HEK293 (cell line): ENCODE data around the gene ITGA2B.
A peak's percentile ranks its signal among the peaks of the same experiment; 100 is the strongest.

ENCODE experiments used
- CTCF ChIA-PET: fragments of 350-600 bp; formaldehyde crosslinking; extraction: SDS; loops from one replicate; lab custom pipeline; 2021; ENCODE audit warnings: antibody characterized with exemption; lab: Yijun Ruan, JAX
- POLR2A ChIA-PET: fragments of 300-600 bp; formaldehyde crosslinking; extraction: SDS; loops from one replicate; lab custom pipeline; 2020; ENCODE audit warnings: antibody characterized with exemption, inconsistent platforms; lab: Yijun Ruan, JAX
- H3K27ac ChIP-seq: fragments of 200-500 bp; sonication (Bioruptor generic); 2 replicates; pipeline ENCODE4 v1.5.1; 2014; ENCODE audit warnings: low read depth, low read length, control low read depth, inconsistent platforms; ENCODE audit errors: extremely low read depth
- H3K36me3 ChIP-seq, 2 experiments: fragments of 200-500 bp in 1 of 2; sonication (Bioruptor generic) in 1 of 2; 1 replicate in 1 of 2; 2 replicates in 1 of 2; pipeline ENCODE4 v1.5.1; 2014 to 2017; ENCODE audit warnings: inconsistent platforms in 2 of 2, low read length in 2 of 2; ENCODE audit not compliant: control insufficient read depth in 2 of 2, insufficient read depth in 1 of 2
- H3K4me1 ChIP-seq: fragments of 200-500 bp; sonication (Bioruptor generic); 2 replicates; pipeline ENCODE4 v1.5.1; 2014; ENCODE audit warnings: mild to moderate bottlenecking, low read length, inconsistent platforms; ENCODE audit not compliant: control insufficient read depth, insufficient read depth
- H3K4me3 ChIP-seq: 2 replicates; pipeline ENCODE4 v1.5.1; 2011; ENCODE audit warnings: low read depth, mild to moderate bottlenecking, control low read depth, low read length, moderate library complexity
- H3K9me3 ChIP-seq: fragments of 200-500 bp; sonication (Bioruptor generic); 2 replicates; pipeline ENCODE4 v1.5.1; 2014; ENCODE audit warnings: low read depth, low read length, inconsistent platforms; ENCODE audit not compliant: control insufficient read depth, insufficient read depth
- EGR2 ChIP-seq: fragments of 450-650 bp; formaldehyde crosslinking; IDR thresholded peaks from 2 replicates; pipeline ENCODE4 v1.5.1; 2016; ENCODE audit warnings: low read depth, missing biosample characterization, missing genetic modification characterization
- GLIS2 ChIP-seq: fragments of 450-650 bp; formaldehyde crosslinking; IDR thresholded peaks from 2 replicates; pipeline ENCODE4 v1.5.1; 2016; ENCODE audit warnings: missing biosample characterization, missing genetic modification characterization
- HOXA7 ChIP-seq: sonication (generic); formaldehyde crosslinking; IDR thresholded peaks from 2 replicates; pipeline ENCODE4 v1.8.1; 2022; ENCODE audit warnings: missing genetic modification reagents, borderline replicate concordance
- KLF10 ChIP-seq: fragments of 450-650 bp; IDR thresholded peaks from 2 replicates; pipeline ENCODE4 v1.5.1; 2018; ENCODE audit warnings: missing biosample characterization, mild to moderate bottlenecking, missing genetic modification characterization
- PATZ1 ChIP-seq: fragments of 450-650 bp; formaldehyde crosslinking; IDR thresholded peaks from 2 replicates; pipeline ENCODE4 v1.5.1; 2016; ENCODE audit warnings: missing biosample characterization, missing genetic modification characterization
- PBX3 ChIP-seq: sonication (generic); formaldehyde crosslinking; IDR thresholded peaks from 2 replicates; pipeline ENCODE4 v1.8.1; 2022; ENCODE audit warnings: mild to moderate bottlenecking, moderate library complexity, missing genetic modification reagents
- PRDM6 ChIP-seq: fragments of 450-650 bp; formaldehyde crosslinking; IDR thresholded peaks from 2 replicates; pipeline ENCODE4 v1.5.1; 2017; ENCODE audit warnings: missing biosample characterization, missing genetic modification characterization
- SP3 ChIP-seq: fragments of 450-650 bp; formaldehyde crosslinking; IDR thresholded peaks from 2 replicates; pipeline ENCODE4 v1.5.1; 2016; ENCODE audit warnings: missing biosample characterization, missing genetic modification characterization
- SP7 ChIP-seq: fragments of 450-650 bp; formaldehyde crosslinking; IDR thresholded peaks from 2 replicates; pipeline ENCODE4 v1.5.1; 2016; ENCODE audit warnings: missing biosample characterization, missing genetic modification characterization
- ZBTB11 ChIP-seq: fragments of 450-650 bp; formaldehyde crosslinking; conservative IDR thresholded peaks from 2 replicates; pipeline ENCODE4 v1.5.1; 2016; ENCODE audit warnings: low read depth, missing biosample characterization, missing genetic modification characterization
- ZNF146 ChIP-seq: fragments of 450-650 bp; formaldehyde crosslinking; IDR thresholded peaks from 2 replicates; pipeline ENCODE4 v1.5.1; 2016; ENCODE audit warnings: missing biosample characterization, missing genetic modification characterization
- ZNF155 ChIP-seq: fragments of 450-650 bp; formaldehyde crosslinking; IDR thresholded peaks from 2 replicates; pipeline ENCODE4 v1.5.1; 2016; ENCODE audit warnings: missing biosample characterization, missing genetic modification characterization
- ZNF266 ChIP-seq: fragments of 450-650 bp; formaldehyde crosslinking; IDR thresholded peaks from 2 replicates; pipeline ENCODE4 v1.5.1; 2016; ENCODE audit warnings: missing biosample characterization, missing genetic modification characterization, low read depth
- ZNF335 ChIP-seq: fragments of 450-650 bp; formaldehyde crosslinking; conservative IDR thresholded peaks from 2 replicates; pipeline ENCODE4 v1.5.1; 2016; ENCODE audit warnings: missing biosample characterization, missing genetic modification characterization
- ZNF449 ChIP-seq: fragments of 450-650 bp; formaldehyde crosslinking; IDR thresholded peaks from 2 replicates; pipeline ENCODE4 v1.5.1; 2017; ENCODE audit warnings: missing biosample characterization, mild to moderate bottlenecking, missing genetic modification characterization, moderate library complexity
- ZNF501 ChIP-seq: fragments of 450-650 bp; formaldehyde crosslinking; IDR thresholded peaks from 2 replicates; pipeline ENCODE4 v1.5.1; 2016; ENCODE audit warnings: missing biosample characterization, missing genetic modification characterization
- ZNF549 ChIP-seq: fragments of 450-650 bp; IDR thresholded peaks from 2 replicates; pipeline ENCODE4 v1.5.1; 2018; ENCODE audit warnings: missing biosample characterization, missing genetic modification characterization, mild to moderate bottlenecking, inconsistent platforms, moderate library complexity
- ZNF596 ChIP-seq: fragments of 450-650 bp; IDR thresholded peaks from 2 replicates; pipeline ENCODE4 v1.5.0; 2018; ENCODE audit warnings: missing biosample characterization, mild to moderate bottlenecking, missing genetic modification characterization, moderate library complexity
- TF ChIP-seq, protein P1 (sequence below): fragments of 450-650 bp; formaldehyde crosslinking; conservative IDR thresholded peaks from 2 replicates; pipeline ENCODE4 v1.5.1; 2016; ENCODE audit warnings: low read depth, missing biosample characterization, missing genetic modification characterization

Gene ITGA2B

DNA sequence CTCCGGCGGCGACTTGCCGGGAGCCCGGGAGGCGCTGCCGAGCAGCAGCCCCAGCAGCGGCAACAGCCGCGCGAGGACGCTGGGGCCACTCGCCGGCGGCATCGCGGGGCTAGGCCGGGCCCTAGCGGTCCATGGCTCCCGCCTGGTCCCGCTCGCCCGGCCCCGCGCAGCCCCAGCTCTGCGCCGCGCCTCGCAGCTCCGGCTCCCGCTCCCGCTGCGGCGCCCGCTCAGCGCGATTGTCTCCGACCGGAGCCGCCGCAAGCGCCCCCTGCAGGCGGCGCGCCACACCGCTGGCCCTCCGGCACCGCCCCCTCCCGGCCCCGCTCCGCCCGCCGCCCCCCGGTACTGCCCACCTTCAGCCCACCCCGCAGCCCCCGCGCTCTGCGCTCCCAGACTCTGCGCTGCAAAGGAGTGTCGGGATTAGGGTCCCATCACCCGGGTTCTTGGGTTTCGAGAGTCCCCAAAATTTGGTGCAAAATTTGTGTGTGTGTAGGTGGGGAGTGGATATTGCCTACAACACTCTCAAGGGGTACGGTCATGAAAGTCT is 25.8 kb downstream of the ITGA2B start, which contains the start of gene FAM171A2 (continued):
- no peak for TF ChIP-seq ZBTB11 (tag by site-specific recombination)
- TF ChIP-seq SP3 (tag by site-specific recombination): peak; percentile 30; the same call in 1 of the 2 replicates
- peak; percentile 55 for TF ChIP-seq EGR2 (tag by site-specific recombination)
- no peak for TF ChIP-seq SP7 (tag by site-specific recombination)
- 0 out of 2 replicates have a peak, but pooled peaks have one; percentile 14 for TF ChIP-seq ZNF596 (tag by site-specific recombination)
- no peak for TF ChIP-seq ZNF549
- TF ChIP-seq ZNF449 (tag by site-specific recombination): no peak
- TF ChIP-seq ZNF146 (tag by site-specific recombination): no peak
- TF ChIP-seq ZNF266 (tag by site-specific recombination): no peak
- TF ChIP-seq PBX3 (CRISPR knock-in tag): peak; percentile 80; the same call in 1 of the 2 replicates
- TF ChIP-seq KLF10 (tag by site-specific recombination): no peak
- 0 out of 2 replicates have a peak, but pooled peaks have one; percentile 28 for TF ChIP-seq GLIS2 (tag by site-specific recombination)
- peak; percentile 37; the same call in 1 of the 2 replicates for TF ChIP-seq PATZ1 (tag by site-specific recombination)

DNA sequence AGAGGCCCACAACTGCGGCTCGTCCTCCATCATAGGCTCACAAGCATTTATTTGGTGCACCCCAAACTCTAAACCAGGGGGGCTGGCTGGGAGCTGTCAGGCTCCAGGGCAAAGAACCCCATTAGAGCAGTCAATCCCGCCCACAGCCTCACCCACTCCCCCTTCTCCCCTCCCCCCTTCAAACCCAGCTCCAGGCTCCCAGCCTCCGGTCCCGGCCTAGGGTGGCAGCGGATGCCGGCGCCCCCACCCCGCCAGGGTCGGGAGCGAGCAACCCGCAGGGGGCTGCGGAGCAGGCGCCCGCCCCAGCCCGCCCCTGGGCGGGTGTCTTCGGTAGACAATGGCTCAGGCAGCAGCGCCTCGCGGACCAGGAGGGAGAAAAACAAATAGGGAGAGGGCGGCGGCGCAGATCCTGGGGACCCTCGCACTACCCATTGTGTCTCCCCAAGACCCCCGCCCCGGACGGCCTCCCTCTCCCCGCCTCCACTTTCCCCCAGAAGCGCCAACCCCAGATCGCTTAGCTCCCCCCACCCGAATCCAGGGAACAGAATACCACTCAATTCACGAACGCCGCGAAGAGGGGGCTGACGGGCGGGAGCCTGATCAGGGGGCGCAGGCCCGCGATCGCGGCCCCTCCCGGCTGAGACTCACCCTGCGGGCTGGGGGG is 26.4 kb downstream of the ITGA2B start:
- H3K9me3 ChIP-seq: no peaks in the 10 kb centered on the region
- CTCF ChIA-PET: interaction anchor here (0.5 to 4.3 kb wide), 21 partner anchors 9 to 607 kb away, joined by 3 to 21 read pairs (median 4); partner anchors contain the start of gene GRN
- H3K27ac ChIP-seq: peak overlapping the region; percentile 88; the same call in 1 of the 2 replicates
- peak overlapping the region; percentile 66 for H3K4me3 ChIP-seq
- H3K36me3 ChIP-seq: peaks cover 0 to 10% of the 10 kb centered on the region in 2 experiments; a peak in 1 of 3 replicates
- POLR2A ChIA-PET: interaction anchor here (0.6 to 4.7 kb wide), 9 partner anchors 18 to 1479 kb away, joined by 3 to 23 read pairs (median 5); partner anchors contain the start of genes CCDC43, GPATCH8 and GRN
- peaks cover 21% of the 10 kb centered on the region for H3K4me1 ChIP-seq
- TF ChIP-seq, protein P1, sequence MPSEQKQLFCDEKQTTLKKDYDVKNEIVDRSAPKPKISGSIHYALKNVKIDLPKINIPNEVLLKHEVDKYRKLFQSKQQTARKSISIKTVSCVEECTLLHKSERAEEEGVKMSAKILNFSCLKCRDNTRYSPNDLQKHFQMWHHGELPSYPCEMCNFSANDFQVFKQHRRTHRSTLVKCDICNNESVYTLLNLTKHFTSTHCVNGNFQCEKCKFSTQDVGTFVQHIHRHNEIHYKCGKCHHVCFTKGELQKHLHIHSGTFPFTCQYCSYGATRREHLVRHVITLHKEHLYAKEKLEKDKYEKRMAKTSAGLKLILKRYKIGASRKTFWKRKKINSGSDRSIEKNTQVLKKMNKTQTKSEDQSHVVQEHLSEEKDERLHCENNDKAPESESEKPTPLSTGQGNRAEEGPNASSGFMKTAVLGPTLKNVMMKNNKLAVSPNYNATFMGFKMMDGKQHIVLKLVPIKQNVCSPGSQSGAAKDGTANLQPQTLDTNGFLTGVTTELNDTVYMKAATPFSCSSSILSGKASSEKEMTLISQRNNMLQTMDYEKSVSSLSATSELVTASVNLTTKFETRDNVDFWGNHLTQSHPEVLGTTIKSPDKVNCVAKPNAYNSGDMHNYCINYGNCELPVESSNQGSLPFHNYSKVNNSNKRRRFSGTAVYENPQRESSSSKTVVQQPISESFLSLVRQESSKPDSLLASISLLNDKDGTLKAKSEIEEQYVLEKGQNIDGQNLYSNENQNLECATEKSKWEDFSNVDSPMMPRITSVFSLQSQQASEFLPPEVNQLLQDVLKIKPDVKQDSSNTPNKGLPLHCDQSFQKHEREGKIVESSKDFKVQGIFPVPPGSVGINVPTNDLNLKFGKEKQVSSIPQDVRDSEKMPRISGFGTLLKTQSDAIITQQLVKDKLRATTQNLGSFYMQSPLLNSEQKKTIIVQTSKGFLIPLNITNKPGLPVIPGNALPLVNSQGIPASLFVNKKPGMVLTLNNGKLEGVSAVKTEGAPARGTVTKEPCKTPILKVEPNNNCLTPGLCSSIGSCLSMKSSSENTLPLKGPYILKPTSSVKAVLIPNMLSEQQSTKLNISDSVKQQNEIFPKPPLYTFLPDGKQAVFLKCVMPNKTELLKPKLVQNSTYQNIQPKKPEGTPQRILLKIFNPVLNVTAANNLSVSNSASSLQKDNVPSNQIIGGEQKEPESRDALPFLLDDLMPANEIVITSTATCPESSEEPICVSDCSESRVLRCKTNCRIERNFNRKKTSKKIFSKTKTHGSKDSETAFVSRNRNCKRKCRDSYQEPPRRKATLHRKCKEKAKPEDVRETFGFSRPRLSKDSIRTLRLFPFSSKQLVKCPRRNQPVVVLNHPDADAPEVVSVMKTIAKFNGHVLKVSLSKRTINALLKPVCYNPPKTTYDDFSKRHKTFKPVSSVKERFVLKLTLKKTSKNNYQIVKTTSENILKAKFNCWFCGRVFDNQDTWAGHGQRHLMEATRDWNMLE: no peak
- TF ChIP-seq SP3 (tag by site-specific recombination): peak; percentile 47; the same call in 1 of the 2 replicates
- 0 out of 2 replicates have a peak, but pooled peaks have one; percentile 19 for TF ChIP-seq SP7 (tag by site-specific recombination)
- TF ChIP-seq PRDM6 (tag by site-specific recombination): no peak
- TF ChIP-seq HOXA7: no peak
- TF ChIP-seq ZNF155 (tag by site-specific recombination): no peak
- peak; percentile 57; the same call in 1 of the 2 replicates for TF ChIP-seq ZNF335 (tag by site-specific recombination)
- no peak for TF ChIP-seq ZNF501 (tag by site-specific recombination)
